ENCODE data around the gene TOR2A.
A peak's percentile ranks its signal among the peaks of the same experiment; 100 is the strongest.

TOR2A gene

DNA sequence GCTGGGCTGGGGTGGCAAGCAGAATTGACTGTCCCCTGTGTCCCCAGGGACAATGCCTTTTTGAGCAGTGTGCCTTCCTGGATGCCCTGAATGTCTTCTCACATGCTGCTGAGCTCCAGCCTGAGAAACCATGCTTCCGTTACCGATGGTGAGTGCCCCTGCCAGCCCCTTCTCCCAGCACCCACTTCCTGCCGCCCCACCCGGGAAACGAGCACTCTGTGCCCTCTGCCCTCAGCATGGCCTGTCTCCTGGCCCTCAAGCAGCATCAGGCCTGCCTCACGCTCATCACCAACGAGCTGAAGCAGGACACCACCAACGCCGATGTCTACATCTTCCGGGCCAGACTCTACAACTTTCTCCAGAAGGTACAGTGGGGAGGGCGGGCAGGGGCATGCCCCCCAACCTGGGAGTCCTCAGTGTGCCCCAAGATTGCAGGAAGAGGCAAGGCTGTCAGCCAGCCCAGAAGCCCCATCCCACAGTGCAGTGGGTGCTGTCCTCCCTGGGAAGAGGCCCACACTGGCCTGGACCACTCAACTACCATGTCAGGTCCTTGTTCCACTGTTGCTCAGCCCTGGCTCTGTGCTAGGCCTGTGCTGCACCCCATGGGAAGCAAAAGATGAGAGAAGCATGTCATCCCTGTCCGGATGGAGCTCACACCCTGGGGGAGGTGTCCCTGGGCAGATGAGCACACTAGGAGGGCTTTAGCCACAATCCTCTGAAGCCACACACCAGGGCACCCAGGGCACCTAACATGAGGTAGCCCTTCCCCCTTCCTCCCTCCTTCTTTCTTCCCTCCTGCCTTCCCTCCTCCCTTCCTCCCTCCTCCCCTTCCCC lies 14.8 kb downstream of the TOR2A start:
- DNase-seq (ENCODE audit: low read depth, low spot score), result no peak

DNA sequence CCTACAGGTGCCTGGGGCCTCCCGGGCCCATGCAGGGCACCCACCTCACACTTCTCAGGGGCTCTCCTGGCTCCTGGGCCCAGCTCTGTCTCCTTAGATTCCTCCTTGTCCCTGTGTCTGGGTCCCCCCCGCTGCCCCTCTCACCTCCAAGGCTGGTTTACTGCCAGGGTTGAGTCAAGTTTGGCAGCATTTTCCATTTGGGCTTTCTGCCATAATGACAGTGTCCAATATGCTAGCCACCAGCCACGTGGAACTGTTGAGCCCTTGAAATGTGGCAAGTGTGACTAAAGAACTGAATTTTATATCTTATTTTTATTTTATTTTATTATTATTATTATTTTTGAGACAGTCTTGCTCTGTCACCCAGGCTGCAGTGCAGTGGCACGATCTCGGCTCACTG lies 17.3 kb downstream of the TOR2A start:
- DNase-seq (ENCODE audit: low read depth, low spot score), result no peak

DNA sequence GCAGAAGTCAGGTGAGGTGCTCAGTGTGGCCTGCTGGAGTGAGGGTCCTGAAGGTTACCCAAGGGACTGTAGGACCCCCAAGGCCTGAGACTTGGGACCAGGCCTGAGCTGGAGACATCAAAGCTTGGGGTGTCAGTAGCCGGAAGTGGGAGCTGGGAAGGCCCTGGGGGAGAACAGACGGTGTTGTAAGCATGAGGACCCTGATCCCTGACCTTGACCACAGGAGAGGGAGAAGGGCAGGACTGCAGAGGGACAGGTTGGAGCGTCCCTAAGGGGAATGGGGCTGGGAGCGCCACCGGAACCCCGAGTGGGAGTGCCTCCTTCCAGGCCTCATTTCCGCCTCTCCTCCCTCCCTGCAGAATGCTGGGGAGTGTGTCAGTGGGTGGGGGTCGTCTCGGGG lies 18.7 kb downstream of the TOR2A start:
- DNase-seq (ENCODE audit: low read depth, low spot score), result no peak

DNA sequence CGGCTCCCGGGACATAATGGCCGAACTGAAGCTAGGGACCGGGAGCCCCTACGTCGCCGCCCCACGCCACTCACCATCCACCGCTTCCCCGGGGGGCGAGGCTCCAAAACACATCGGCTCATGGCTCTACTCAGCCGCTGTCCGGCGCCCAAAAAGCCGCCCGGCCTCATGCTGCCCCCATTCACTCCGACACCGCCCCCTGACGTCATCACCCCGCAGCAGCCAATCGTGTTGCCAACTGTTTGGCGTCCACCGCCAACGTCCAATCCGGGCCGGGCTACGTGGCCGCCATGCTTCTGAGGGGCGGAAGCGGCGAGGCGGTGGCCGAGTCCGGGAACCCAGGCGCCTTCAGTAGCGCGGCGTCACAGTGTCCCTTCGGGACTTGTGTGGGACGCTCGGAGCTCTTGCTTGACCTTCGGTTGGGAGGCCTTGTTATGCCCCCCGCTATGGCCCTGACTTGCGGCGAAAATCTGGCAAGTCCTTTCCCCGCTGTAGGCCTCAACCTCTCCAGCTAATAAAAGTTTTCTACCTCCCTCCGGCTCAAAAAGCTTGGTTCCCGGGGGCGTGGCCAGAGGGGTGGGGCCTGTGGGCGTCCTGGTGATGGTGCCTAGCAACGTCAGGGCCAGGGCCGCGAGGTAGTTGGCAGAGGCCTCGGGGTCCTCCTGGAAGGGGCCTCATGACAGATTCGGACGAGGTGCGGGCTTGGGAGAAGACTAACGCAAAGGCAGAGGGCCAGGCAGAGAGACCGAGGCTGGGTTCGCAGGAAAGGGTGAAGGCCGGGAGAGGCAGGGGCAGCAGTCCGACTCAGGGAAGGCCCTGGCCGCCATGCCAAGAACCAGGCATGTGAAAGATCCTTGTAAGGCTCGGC lies 19.4 kb downstream of the TOR2A start, which contains the start of the genes PTRH1 and TTC16:
TSS of gene PTRH1 (minus strand) at position 194 of the 868 bp plus-strand sequence. CDS start at position 170, 24 bp downstream.
TSS of gene TTC16 (plus strand) at position 610 of the 868 bp plus-strand sequence. CDS start at position 677, 67 bp downstream.
- DNase-seq (ENCODE audit: low read depth, low spot score), result peak; percentile 96

DNA sequence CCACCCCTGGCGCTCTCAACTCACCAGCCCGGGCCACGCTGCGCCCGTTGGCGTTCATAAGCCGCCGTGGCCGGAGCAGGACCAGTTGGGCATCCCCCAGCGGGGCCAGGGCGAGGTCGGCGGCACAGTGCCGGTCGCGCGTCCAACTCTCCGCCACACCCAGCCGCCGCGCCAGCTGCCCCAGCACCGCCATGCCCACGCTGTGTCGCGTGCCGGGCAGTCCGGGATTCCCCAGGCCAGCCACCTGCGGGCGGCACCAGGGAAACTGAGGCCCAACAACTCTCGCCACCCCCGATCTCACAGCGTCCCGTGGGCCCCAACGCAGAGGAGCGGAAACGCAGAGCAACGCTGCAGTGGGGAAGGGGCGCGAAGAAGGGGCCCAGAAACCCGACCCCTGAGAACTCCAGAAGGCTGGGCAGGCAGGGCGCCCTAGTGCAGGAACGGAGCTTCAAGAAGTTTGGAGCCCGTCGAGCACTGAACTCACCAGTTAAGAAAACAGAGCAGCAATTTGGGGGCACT lies 20.1 kb downstream of the TOR2A start:
- no peak for DNase-seq (ENCODE audit: low read depth, low spot score)

DNA sequence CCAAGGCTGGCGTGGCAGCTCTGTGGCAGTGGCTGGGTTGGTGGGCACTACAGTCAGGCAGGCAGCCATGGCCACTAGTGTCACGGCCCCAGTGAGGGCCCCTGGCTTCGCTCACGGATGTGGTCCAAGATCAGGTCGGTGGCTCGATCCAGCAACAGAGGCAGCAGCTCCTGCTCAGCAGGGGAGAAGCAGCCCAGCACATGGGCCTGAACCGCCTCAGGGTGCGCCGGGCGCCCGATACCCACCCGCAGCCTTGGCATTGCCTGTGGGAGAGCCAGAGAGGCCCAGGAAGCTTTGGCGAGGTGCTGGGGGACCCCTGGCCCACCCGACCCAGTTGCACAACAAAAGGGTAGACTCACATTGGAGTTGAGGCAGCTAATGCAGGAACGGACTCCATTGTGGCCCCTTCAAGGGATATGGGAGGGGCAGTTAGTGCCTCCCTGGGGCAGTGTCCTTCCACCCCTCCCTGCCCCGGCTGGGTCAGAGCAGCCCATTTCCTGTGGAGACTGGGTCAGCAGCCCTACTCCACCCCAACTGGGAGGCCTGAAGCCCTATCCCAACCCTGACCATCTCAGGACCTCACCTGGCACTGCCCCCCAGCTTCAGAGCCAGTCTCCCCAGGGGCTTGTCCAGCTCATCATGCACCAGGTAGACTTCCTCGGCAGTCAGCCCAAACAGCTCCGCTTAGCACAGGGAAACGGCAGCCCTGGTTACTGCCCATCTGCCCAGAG lies 20.9 kb downstream of the TOR2A start:
- DNase-seq (ENCODE audit: low read depth, low spot score), result no peak

DNA sequence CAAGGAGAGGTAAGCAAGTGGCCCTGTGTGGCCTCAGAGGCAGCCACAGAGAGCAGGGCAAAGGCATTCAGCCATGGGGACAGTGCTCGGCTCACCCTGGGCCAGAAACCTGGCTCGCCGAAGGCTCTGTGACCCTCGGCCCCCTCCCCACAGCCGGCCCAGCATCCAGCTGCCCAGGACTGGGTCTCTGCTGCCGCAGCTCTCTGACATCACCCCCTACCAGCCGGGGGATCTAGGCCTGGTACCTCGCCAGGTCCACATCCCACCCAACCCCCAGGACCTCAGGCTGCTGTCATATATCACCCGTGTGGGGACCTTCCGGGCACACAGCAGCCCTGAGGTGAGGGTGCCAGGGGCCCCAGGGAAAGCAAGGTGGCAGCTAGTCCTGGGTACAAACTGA lies 22.2 kb downstream of the TOR2A start:
- no peak for DNase-seq (ENCODE audit: low read depth, low spot score)

DNA sequence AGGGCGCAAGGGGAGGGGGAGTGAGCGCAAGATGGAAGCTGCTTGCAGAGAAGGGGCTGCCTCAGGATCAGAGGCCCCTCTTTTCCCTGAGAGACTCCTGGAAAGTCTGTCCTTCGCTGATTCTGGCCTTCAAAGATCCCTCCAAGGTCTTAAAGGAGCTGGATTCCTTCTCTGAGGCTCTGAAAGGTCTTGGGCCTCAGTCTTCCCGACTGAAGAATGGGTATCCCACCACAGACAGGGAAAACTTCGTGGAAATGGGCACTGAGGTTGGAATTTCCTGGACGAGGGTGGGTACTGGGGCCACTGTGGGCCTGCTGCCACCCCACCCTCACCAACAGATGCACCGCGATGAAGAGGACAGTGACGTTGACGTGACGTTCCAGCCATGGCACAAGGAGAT lies 22.7 kb downstream of the TOR2A start:
- DNase-seq (ENCODE audit: low read depth, low spot score), result no peak

DNA sequence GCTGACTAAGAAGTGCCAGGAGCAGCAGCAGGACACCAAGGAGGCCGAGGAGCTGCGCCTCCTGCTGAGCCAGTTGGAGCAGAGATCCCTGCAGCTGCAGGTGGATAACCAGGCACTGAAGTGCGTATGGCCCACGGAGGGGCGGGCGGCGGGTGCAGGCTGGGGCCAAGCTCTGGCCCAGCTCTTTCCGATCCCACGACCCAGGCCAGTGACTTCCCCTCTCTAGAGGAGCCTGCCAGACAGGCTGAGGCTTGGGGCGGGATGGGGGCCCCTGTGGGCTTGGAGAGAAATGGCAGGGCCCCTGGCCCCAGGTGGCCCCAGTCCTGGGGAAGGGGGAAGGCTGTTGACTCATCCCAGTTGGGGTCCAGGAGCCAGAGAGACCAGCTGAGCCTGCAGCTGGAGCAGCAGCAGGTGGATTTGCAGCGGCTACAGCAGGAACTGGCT lies 23.2 kb downstream of the TOR2A start:
- DNase-seq (ENCODE audit: low read depth, low spot score), result no peak

DNA sequence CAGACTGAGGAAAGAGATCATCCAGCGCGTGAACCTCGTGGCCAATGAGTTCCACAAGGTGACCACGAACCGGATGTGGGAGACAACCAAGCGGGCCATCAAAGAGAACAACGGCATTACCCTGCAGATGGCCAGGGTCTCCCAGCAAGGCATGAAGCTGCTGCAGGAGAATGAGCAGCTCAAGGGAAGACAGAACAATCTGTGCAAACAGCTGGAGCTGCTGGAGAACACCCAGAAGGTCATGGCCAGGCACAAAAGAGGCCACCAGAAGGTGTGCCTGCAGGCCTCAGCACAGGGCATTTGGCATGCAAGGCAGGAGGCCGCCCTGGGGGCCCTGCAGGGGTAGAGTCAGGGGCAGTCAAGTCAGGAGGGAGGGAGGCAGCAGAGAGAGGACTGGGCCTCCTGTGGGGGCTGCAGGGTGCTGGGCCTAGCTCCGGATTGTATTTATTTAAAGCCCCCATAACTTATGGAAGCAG lies 23.8 kb downstream of the TOR2A start:
- no peak for DNase-seq (ENCODE audit: low read depth, low spot score)

DNA sequence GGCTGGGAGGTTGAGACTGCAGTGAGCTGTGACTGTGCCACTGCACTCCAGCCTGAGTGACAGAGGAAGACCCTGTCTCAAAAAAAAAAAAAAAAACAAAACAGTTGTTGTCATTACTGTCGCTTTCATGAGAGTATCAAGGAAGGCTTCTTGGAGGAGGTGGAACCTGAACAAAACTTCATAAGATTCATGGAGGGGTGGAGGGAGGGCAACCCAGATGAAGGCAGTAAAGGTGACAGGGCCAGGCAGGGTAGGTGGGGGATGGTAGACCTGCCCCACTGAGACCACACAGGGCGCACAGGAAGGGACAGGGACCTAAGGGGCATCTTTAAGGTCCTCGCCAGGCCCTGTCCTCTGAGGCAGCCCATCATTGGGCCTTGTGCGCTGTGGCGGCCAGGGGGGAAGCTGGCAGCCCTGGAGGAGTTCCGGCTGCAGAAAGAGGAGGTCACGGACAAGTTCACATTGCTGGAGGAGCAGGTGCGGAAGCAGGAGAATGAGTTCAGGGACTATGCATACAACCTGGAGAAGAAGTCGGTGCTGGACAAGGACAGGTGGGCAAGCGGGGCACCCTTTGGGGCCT lies 24.8 kb downstream of the TOR2A start:
- DNase-seq (ENCODE audit: low read depth, low spot score), result no peak

DNA sequence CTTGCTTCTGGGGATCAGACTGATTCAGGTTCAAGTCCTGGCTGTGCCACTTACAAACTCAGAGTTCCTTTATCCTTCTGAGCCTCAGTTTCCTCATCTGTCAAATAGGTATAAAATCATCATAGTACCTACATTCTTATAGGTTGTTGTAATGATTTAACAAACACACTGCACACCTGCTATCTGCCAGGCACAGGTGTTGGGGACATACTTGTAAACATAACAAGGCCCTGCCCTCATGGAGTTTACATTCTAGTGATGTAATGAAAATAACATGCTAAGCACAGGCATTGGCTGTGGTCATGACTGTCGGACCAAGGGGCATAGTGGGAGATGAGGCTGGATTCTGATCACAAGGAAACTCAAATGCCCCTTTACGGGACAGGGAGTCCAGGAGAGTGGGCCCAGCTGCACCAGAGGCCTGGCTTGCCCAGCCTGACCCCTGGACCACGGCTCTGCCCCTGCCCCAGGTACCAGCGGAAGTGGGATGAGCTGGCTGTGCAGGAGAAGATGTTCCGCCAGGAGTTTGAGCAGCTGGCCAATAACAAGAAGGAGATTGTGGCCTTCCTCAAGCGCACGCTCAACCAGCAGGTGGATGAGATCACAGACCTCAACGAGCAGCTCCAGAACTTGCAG lies 26.0 kb downstream of the TOR2A start:
- no peak for DNase-seq (ENCODE audit: low read depth, low spot score)

DNA sequence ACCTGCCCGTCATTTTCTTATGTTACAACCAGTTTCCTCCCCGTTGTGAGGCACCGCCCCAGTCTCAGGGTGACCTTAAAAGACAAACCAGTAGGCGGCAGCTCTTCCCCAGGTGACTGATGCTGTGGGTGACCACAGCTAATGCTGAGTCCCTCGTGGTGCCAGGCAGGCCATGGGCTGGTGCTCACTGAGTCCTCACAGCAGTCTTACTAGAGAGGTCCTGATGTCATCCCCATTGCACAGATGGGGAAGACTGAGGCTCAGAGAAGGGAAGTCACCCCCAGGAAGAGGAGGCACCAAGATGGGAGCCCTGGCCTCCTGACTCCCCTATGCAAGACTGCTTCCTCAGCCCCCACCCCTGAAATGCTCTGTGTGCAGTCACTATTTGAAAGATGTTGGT lies 27.3 kb downstream of the TOR2A start:
- DNase-seq (ENCODE audit: low read depth, low spot score), result no peak

DNA sequence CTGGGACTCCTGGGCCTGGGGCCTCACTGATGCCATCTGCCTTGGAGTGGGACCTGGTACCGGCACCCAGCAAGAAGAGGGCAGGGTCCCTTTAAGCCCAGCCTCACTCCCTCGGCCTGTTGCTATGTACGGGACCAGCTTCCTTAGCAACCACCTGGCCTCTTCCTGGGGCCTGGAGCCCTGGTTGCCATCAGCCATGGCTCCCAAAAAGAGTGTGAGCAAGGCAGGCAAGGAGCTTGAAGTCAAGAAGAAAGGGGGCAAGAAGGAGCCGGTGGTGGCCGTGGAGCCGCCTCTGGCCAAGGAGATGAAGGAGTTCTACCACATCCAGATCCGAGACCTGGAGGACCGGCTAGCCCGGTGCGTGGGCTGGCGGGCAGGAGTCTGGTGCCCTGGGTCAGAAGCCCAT lies 28.3 kb downstream of the TOR2A start, which contains the start of gene CFAP157:
TSS of gene CFAP157 (plus strand) at position 153 of the 406 bp plus-strand sequence. CDS start at position 197, 44 bp downstream.
- no peak for DNase-seq (ENCODE audit: low read depth, low spot score)

DNA sequence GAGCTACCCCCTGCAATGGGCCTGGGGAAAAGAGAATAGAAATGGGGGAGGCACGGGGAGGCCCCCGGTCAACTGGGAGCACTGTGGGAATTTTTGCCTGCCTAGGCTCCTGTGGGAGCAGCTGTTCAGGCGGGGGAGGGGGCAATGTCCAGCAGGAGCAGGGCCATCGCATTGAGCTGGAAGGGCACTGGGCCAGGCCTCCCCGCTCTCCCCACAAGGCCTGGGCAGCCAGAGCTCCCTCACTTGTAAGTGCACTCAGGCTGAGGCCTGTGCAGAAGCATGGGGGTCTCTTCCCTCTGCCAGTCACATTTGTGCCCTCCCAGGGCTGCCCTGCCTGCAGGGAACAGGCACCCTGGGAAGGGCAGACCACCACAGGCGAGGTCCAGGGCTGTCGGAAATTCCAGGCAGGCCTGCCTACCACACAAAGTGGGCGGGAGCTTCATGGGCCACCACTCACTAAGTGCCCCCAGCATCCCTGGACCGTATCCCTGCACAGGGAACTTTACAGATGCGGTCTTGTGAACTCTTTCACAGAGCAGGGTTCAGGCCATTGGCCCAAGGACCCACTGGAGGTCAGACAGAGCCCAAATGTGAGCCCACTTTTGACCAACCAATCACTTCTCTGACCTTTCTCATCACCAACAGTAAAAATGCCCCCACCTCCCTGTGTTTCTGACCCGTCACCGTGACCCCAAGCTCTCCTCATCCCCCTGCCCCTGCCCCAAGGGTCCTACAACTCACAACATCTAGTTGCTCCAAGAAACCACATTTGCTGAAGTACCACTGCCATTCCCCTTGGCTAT lies 29.3 kb downstream of the TOR2A start:
- DNase-seq (ENCODE audit: low read depth, low spot score), result no peak

DNA sequence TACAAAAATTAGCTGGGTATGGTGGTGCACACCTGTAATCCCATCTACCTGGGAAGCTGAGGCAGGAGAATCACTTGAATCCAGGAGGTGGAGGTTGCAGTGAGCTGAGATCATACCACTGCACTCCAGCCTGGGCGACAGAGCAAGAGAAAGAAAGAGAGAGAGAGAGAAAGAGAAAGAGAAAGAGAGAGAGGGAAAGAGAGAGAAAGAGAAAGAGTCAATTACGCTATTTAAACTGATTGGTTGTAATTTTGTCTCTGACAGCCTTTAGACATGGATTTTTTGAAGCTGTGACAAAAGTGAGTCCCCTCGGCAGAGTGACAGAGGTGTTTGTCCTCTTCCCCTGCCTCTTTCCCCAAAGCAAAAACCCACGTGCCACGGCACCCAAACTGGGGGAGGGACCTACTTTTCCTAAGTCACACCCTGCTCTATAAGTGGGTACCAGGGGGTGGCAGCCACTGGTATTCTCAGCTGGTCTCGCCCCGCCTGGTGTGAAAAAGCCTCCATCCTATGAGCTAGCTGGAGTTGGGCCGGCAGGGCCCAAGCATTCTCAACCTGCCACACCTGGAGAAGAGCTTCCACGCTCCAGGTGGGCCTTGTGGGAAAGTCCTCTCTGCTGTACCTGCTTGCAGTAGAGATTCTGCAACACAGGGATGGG lies 31.7 kb downstream of the TOR2A start:
- no peak for DNase-seq (ENCODE audit: low read depth, low spot score)

DNA sequence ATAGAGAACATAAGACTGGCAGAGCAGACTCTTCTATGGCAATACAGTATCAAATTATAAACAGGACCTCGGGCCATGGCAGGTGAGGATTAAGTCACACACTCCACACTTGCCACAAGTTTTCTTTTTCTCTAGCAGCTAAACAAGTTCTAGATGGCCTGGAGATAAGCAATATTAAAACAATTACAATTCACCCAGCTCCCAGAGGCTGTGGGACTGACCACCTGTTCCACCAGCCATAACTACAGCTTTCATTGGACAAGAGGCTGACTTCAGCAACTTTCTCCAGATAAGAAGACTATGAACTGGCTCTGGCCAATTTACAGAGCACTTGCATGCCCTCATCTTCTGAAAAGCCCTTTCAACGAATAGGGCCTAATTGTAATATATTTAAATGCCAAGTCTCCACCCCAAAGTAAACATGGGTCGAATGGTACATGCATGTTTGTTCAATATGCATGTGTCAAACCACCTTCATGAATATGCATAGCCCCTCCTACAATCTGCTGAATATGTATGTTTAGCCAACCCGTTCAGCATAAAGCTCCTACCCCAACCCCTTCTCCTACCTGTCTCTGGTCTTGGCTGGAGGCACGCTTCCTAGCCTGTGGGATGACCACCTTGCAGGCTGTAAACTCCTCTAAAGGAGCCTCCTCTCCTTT lies 34.4 kb downstream of the TOR2A start:
- no peak for DNase-seq (ENCODE audit: low read depth, low spot score)

DNA sequence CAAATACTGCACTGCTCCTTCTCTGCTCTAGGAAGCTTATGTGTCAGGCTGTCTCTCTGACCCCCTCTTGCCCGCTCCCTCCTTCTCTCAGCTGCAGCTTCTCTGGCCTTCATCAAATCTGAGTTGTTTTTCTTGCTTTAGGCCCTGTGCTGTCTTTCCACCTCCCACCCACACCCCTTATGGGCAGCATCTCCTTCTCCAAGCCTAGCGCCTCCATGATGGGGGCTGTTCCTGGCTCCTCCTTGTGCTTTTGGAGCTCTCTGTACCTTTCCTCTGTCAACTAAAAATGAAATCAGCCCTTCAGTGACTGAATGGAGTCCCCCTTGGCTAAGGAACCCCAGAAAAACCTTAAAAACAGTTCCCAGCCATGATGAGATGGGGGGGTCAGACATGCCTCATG lies 35.0 kb downstream of the TOR2A start:
- no peak for DNase-seq (ENCODE audit: low read depth, low spot score)

All from activated CD4-positive, CD25-positive, alpha-beta regulatory T cell treated with anti-CD3 and anti-CD28 coated beads, Interleukin-2, amount 50 U/mL, for 16 hours (primary cell).